NCI-H510A (cell line): ENCODE measurements around the gene EDEM1.
"Not testable (repeated sequence)": the region's sequence is repeated elsewhere in the genome, so short reads cannot be mapped to it uniquely, and the experiment has no call there.

ENCODE experiments used
- DNase-seq: peaks from one replicate; lab custom pipeline; 2025; lab: John Stamatoyannopoulos, UW

EDEM1 gene

GRCh38 chr3:5172018-5172417, 15.5 kb upstream of the EDEM1 start:
- no peak for DNase-seq

GRCh38 chr3:5179036-5179435, 8.5 kb upstream of the EDEM1 start:
- DNase-seq: not testable (repeated sequence)

GRCh38 chr3:5181469-5182141, 5.9 kb upstream of the EDEM1 start:
- DNase-seq: no peak

- not testable (repeated sequence) for DNase-seq
Measured at GRCh38 chr3:5183714-5184113, 3.8 kb upstream of the EDEM1 start.

- no peak for DNase-seq
Measured at GRCh38 chr3:5184499-5184898, 3.0 kb upstream of the EDEM1 start.

- DNase-seq: no peak
Measured at GRCh38 chr3:5185093-5185673, 2.3 kb upstream of the EDEM1 start.

- no peak for DNase-seq
Measured at GRCh38 chr3:5186089-5186857, 1.2 kb upstream of the EDEM1 start.

GRCh38 chr3:5186858-5187155, 700 bp upstream of the EDEM1 start:
- no peak for DNase-seq

GRCh38 chr3:5187920-5188418, 462 bp downstream of the EDEM1 start:
- DNase-seq: no peak

- no peak for DNase-seq
Measured at GRCh38 chr3:5188419-5189221, 1.1 kb downstream of the EDEM1 start.

GRCh38 chr3:5190147-5190791, 2.8 kb downstream of the EDEM1 start:
- DNase-seq: no peak

- no peak for DNase-seq
Measured at GRCh38 chr3:5191555-5192304, 4.2 kb downstream of the EDEM1 start.

- DNase-seq: no peak
Measured at GRCh38 chr3:5192571-5193365, 5.3 kb downstream of the EDEM1 start.

GRCh38 chr3:5194341-5194740, 6.8 kb downstream of the EDEM1 start:
- DNase-seq: no peak

GRCh38 chr3:5194801-5195509, 7.4 kb downstream of the EDEM1 start:
- DNase-seq: no peak

GRCh38 chr3:5195605-5196004, 8.1 kb downstream of the EDEM1 start:
- no peak for DNase-seq

- DNase-seq: no peak
Measured at GRCh38 chr3:5197022-5197421, 9.5 kb downstream of the EDEM1 start.

GRCh38 chr3:5197470-5198312, 10.2 kb downstream of the EDEM1 start:
- no peak for DNase-seq

- no peak for DNase-seq
Measured at GRCh38 chr3:5198313-5198677, 10.8 kb downstream of the EDEM1 start.
